AG10803 (cell line): ENCODE results near the gene NPEPPS.

ENCODE experiments used
- DNase-seq: peaks from one replicate; pipeline ENCODE4 v3.0.0; 2010; ENCODE audit warnings: low read depth
- H3K4me3 ChIP-seq: 2 replicates; pipeline ENCODE4 v1.5.1; 2011; ENCODE audit warnings: mild to moderate bottlenecking, low read length, control low read depth
- TF ChIP-seq, protein P1 (sequence below): conservative IDR thresholded peaks from 2 replicates; pipeline ENCODE4 v1.5.1; 2011; ENCODE audit warnings: mild to moderate bottlenecking, low read length, control low read depth, inconsistent platforms

NPEPPS gene

DNA sequence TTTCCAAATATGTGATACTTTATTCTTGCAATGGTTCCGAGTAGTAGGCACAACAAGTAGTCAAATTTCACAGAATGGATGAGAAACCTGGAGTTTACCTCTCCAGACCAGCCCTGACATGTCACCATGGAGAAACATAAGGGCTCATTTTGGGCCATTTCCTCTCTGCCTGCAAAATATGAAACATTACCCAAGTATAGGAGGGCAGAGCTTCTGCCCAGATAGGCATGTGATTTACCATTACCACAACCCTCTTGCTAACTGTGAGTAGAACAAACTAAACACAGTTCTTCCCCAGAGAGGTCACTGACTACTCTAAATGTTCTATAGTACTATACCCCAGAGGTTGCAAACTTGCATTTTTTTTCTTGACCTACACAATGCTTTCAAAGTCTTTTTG, 103.1 kb downstream of the NPEPPS start:
- no peak for DNase-seq
- H3K4me3 ChIP-seq, result no peak overlapping the region

DNA sequence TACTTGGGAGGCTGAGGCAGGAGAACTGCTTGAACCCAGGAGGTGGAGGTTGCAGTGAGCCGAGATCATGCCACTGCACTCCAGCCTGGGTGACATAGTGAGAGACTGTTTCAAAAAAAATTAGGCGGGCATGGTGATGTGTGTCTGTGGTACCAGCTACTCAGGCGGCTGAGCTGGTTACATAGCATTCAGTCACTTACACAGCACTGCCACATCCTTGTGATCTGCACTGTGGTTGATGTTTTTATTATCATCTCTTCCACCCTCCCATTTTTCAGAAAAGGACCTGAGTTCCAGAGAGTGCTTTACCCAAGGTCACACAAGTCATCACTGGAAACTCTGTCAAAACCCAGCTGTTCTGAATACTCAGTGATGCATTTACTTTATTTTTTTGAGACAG, 104.0 kb downstream of the NPEPPS start:
- no peak overlapping the region for H3K4me3 ChIP-seq
- TF ChIP-seq, protein P1, sequence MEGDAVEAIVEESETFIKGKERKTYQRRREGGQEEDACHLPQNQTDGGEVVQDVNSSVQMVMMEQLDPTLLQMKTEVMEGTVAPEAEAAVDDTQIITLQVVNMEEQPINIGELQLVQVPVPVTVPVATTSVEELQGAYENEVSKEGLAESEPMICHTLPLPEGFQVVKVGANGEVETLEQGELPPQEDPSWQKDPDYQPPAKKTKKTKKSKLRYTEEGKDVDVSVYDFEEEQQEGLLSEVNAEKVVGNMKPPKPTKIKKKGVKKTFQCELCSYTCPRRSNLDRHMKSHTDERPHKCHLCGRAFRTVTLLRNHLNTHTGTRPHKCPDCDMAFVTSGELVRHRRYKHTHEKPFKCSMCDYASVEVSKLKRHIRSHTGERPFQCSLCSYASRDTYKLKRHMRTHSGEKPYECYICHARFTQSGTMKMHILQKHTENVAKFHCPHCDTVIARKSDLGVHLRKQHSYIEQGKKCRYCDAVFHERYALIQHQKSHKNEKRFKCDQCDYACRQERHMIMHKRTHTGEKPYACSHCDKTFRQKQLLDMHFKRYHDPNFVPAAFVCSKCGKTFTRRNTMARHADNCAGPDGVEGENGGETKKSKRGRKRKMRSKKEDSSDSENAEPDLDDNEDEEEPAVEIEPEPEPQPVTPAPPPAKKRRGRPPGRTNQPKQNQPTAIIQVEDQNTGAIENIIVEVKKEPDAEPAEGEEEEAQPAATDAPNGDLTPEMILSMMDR, result no peak
- DNase-seq, result no peak

More for the DNA sequence above, 103.1 kb downstream of the NPEPPS start:
- TF ChIP-seq, protein P1, result no peak

GRCh38 chr17:47635734-47636133, 104.8 kb downstream of the NPEPPS start:
- no peak for DNase-seq
- H3K4me3 ChIP-seq, result no peak overlapping the region
- TF ChIP-seq, protein P1, result no peak

DNA sequence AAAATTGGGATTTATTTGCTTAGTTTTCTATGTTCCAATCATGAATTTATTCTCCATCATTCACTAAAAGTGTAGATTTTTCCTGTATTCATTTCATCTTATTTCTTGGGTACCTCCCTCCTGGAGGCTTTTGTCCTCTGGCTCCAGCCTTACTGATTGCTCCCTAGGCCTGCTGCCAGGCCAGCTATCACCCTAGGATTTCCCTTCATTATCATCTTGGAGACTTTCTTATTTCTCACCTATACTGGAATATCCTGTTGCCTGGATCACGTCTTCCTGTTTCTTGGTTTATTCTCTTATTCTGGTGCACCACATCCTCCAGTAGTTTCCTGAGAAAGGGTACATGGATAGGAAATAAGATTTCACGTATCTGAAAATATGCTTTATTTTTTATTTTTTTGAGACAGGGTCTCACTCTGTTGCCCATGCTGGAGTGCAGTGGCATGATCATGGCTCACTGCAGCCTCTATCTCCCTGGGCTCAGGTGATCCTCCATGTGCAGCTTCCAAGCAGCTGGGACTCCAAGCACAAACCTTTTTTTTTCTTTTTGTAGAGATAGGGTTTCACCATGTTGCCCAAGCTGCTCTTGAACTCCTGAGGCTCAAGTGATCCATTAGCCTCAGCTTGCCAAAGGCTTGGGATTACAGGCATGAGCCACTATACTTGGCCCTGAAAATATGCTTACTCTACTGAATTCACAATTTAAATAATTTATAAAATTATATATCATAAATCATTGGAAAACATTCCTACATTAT, 105.5 kb downstream of the NPEPPS start:
- DNase-seq, result no peak
- TF ChIP-seq, protein P1, result no peak
- no peak overlapping the region for H3K4me3 ChIP-seq

DNA sequence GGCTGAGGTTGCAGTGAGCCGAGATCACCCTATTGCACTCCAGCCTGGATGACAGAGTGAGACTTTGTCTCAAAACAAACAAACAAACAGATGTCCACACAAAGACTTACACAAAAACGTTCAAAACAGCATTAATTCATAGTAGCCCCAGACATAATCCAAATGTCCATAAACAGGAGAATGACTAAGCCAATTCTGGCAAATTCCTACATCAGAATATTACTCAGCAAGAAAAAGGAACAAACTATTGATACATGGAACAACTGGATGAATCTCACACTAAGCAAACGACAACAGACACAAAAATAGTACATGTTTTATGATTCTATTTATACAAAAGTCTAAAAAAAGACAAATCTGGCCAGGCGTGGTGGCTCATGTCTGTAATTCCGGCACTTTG, 108.0 kb downstream of the NPEPPS start:
- TF ChIP-seq, protein P1, result no peak

DNA sequence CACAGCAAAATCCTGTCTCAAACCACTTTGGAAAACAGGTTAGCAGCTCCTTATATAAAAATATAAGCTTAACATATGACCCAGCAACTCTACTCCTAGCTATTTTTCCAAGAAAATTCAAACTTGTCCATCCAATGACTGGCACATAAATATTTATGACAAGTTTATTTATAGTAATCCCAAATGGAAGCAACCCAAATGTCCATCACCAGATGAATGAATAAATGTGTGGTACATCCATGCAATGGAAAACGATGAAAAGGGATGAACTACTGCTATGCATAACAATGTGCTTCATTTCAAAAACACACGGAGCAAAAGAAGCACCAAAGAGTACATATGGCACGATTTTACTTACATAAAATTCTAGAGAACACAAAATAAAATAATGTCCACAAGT, 109.2 kb downstream of the NPEPPS start:
- TF ChIP-seq, protein P1, result no peak
- DNase-seq, result no peak
- H3K4me3 ChIP-seq, result no peak overlapping the region

More for the DNA sequence above, 108.0 kb downstream of the NPEPPS start:
- no peak overlapping the region for H3K4me3 ChIP-seq
- DNase-seq, result no peak

DNA sequence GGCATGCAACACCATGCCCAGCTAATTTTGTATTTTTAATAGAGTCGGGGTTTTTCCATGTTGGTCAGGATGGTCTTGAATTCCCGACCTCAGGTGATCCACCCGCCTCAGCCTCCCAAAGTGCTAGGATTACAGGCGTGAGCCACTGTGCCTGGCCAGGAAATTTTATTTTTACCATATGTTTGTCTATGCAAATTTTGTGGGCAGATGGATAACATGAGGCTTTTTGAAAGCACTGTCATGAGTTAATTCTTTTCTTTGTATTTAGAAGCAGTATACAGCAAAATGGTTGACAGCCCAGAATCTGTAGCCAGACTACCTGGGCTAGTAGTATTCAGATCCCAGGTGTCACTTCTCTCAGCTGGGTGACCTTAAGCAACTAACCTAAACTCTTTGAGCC, 110.3 kb downstream of the NPEPPS start:
- TF ChIP-seq, protein P1, result no peak
- no peak overlapping the region for H3K4me3 ChIP-seq
- DNase-seq, result no peak
